Gastroesophageal sphincter (tissue), 4 donors: ENCODE data around the gene YES1. TPM values are rescaled to one million over a fixed set of nuclear protein-coding genes. Genes with fewer than 3 reads are reported as not detected.

Experiments
- ATAC-seq: fragments of 150-250 bp; one replicate; pipeline ENCODE4 v1.9.1; 2016; ENCODE audit warnings: mild to moderate bottlenecking, moderate library complexity
- H3K27ac ChIP-seq, 4 donors: fragments of 200-600 bp; sonication (generic) in 3 of 4; 1 replicate in 3 of 4; 2 replicates in 1 of 4; pipeline ENCODE4 v1.5.1; 2016 to 2019
- H3K27me3 ChIP-seq: fragments of 200-600 bp; sonication (generic); one replicate; pipeline ENCODE4 v1.5.1; 2019
- H3K36me3 ChIP-seq, 2 donors: fragments of 200-600 bp; sonication (generic); one replicate each; pipeline ENCODE4 v1.5.1; 2019; ENCODE audit warnings: control low read depth in 1 of 2
- H3K4me1 ChIP-seq, 3 donors: fragments of 200-600 bp; sonication (generic); 1 replicate in 2 of 3; 2 replicates in 1 of 3; pipeline ENCODE4 v1.5.1; 2016 to 2019; ENCODE audit warnings: control low read depth in 2 of 3
- H3K4me3 ChIP-seq, 2 donors: fragments of 200-600 bp; sonication (generic); one replicate each; pipeline ENCODE4 v1.5.1; 2019; ENCODE audit warnings: mild to moderate bottlenecking in 1 of 2, moderate library complexity in 1 of 2
- H3K9me3 ChIP-seq, 3 donors: fragments of 200-600 bp; sonication (generic); one replicate each; pipeline ENCODE4 v1.5.1; 2017 to 2019; ENCODE audit warnings: control low read depth in 2 of 3
- CTCF ChIP-seq, 4 experiments: fragments of 200-600 bp in 2 of 4; fragments of 450-650 bp in 2 of 4; sonication (generic) in 1 of 4; IDR thresholded peaks; one replicate each; pipeline ENCODE4 v1.5.1; 2017 to 2019; ENCODE audit warnings: antibody characterized with exemption in 4 of 4, mild to moderate bottlenecking in 2 of 4, moderate library complexity in 2 of 4
- EP300 ChIP-seq: sonication (generic); formaldehyde crosslinking; IDR thresholded peaks from one replicate; pipeline ENCODE4 v1.6.1; 2017; ENCODE audit warnings: antibody characterized with exemption, mild to moderate bottlenecking
- POLR2A ChIP-seq, 2 donors: fragments of 450-650 bp; IDR thresholded peaks; one replicate each; pipeline ENCODE4 v1.6.1; 2017; ENCODE audit warnings: antibody characterized with exemption in 2 of 2, mild to moderate bottlenecking in 2 of 2, moderate library complexity in 1 of 2
- POLR2AphosphoS5 ChIP-seq: sonication (generic); formaldehyde crosslinking; IDR thresholded peaks from one replicate; pipeline ENCODE4 v1.6.1; 2017; ENCODE audit warnings: antibody characterized with exemption
- WGBS, 2 donors: methylation state at CpG; one replicate each; pipeline ENCODE4 v1.1.5; 2018; ENCODE audit warnings: low coverage in 1 of 2; 5-methylcytosine and 5-hydroxymethylcytosine counted together
- total RNA-seq, 4 donors: library from RNA; depleted of rRNA; stranded (reverse); fragments of >200 nt; gene quantifications; one replicate each; pipeline ENCODE4 v1.1.0, GENCODE V29; 2016

The YES1 gene
- total RNA-seq, 4 donors from 2014 or later, result 84.1 to 127 (median 96.8) TPM

GRCh38 chr18:711657-712400, 100.2 kb downstream of the YES1 start:
- TF ChIP-seq EP300, result no peak
- peak; percentile 69 for TF ChIP-seq POLR2AphosphoS5
- peak in 1 of 4 experiments; percentile 16 for TF ChIP-seq CTCF (IDR thresholded peaks at IDR 0.05)
- TF ChIP-seq POLR2A (IDR thresholded peaks at IDR 0.05), result no peak

GRCh38 chr18:711310-711656, 100.8 kb downstream of the YES1 start:
- Histone ChIP-seq H3K4me3 (peak overlapping the region; percentile 71 to 85), H3K9me3 (peaks cover 0 to 5% (median 0%) of the 10 kb centered on the region in 3 donors), H3K27ac (peak overlapping the region; percentile 81 to 89 (median 84)), H3K36me3 (peaks cover 0 to 14% of the 10 kb centered on the region in 2 donors), H3K27me3 (no peaks in the 10 kb centered on the region), H3K4me1 (peaks cover 0 to 46% (median 0%) of the 10 kb centered on the region in 3 donors)
- TF ChIP-seq POLR2A (IDR thresholded peaks at IDR 0.05), result no peak
- no peak for TF ChIP-seq POLR2AphosphoS5
- TF ChIP-seq EP300, result no peak
- no peak for TF ChIP-seq CTCF (IDR thresholded peaks at IDR 0.05)
- ATAC-seq, result no peak
- 5 to 7% methylated on average over 6 to 7 of the region's 8 CpGs for WGBS, 2 donors

More at GRCh38 chr18:711657-712400, 100.2 kb downstream of the YES1 start:
- H3K36me3 ChIP-seq, result peaks cover 0 to 14% of the 10 kb centered on the region in 2 donors
- peak; percentile 70 for ATAC-seq
- peaks cover 0 to 5% (median 0%) of the 10 kb centered on the region in 3 donors for H3K9me3 ChIP-seq
- H3K4me3 ChIP-seq, result peak overlapping the region; percentile 71 to 85
- no peaks in the 10 kb centered on the region for H3K27me3 ChIP-seq
- peaks cover 0 to 45% (median 0%) of the 10 kb centered on the region in 3 donors for H3K4me1 ChIP-seq
- H3K27ac ChIP-seq, result peak overlapping the region; percentile 81 to 89 (median 84)
- WGBS, 2 donors, result 0 to 1% methylated on average over 14 to 26 of the region's 42 CpGs

- WGBS, 2 donors, result 64 to 65% methylated on average over 3 of the region's 3 CpGs
- TF ChIP-seq CTCF (IDR thresholded peaks at IDR 0.05) (no peak), POLR2AphosphoS5 (no peak), EP300 (no peak), POLR2A (IDR thresholded peaks at IDR 0.05) (no peak)
- no peaks in the 10 kb centered on the region for H3K27me3 ChIP-seq
- ATAC-seq, result no peak
- H3K4me1 ChIP-seq, result peaks cover 0 to 46% (median 0%) of the 10 kb centered on the region in 3 donors
- peaks cover 0 to 21% of the 10 kb centered on the region in 2 donors for H3K36me3 ChIP-seq
- peaks cover 0 to 5% (median 0%) of the 10 kb centered on the region in 3 donors for H3K9me3 ChIP-seq
- peak overlapping the region in 3 of 4 donors; percentile 82 to 89 (median 86) for H3K27ac ChIP-seq
- peak overlapping the region; percentile 71 to 85 for H3K4me3 ChIP-seq
Observed at GRCh38 chr18:710418-711300, 101.4 kb downstream of the YES1 start.

- 50 to 100% methylated on average over 1 of the region's 1 CpG for WGBS, 2 donors
Observed at GRCh38 chr18:709771-710170, 102.3 kb downstream of the YES1 start.

More at GRCh38 chr18:709771-710170, 102.3 kb downstream of the YES1 start:
- peaks cover 0 to 5% (median 0%) of the 10 kb centered on the region in 3 donors for H3K9me3 ChIP-seq
- TF ChIP-seq POLR2AphosphoS5, result no peak
- no peak for TF ChIP-seq CTCF (IDR thresholded peaks at IDR 0.05)
- TF ChIP-seq POLR2A (IDR thresholded peaks at IDR 0.05), result no peak
- TF ChIP-seq EP300, result no peak
- peak overlapping the region in 1 of 4 donors; percentile 89 for H3K27ac ChIP-seq
- peaks cover 0 to 46% (median 0%) of the 10 kb centered on the region in 3 donors for H3K4me1 ChIP-seq
- H3K27me3 ChIP-seq, result no peaks in the 10 kb centered on the region
- H3K36me3 ChIP-seq, result peaks cover 0 to 30% of the 10 kb centered on the region in 2 donors
- H3K4me3 ChIP-seq, result no peak overlapping the region
- ATAC-seq, result no peak
